Testis (tissue), 3 donors: ENCODE measurements around the gene RPL13A. TPM values are rescaled to one million over a fixed set of nuclear protein-coding genes. Genes with fewer than 3 reads are reported as not detected.
"Not testable (repeated sequence)": the region's sequence is repeated elsewhere in the genome, so short reads cannot be mapped to it uniquely, and the experiment has no call there.

ENCODE experiments used
- DNase-seq: peaks from one replicate; pipeline ENCODE4 v3.0.0-alpha.2; 2019
- H3K27ac ChIP-seq, 2 donors: fragments of 200-600 bp; sonication (generic); one replicate each; pipeline ENCODE4 v1.5.1; 2019
- H3K27me3 ChIP-seq: fragments of 200-600 bp; sonication (generic); one replicate; pipeline ENCODE4 v1.5.1; 2019
- H3K36me3 ChIP-seq: fragments of 200-600 bp; sonication (generic); one replicate; pipeline ENCODE4 v1.5.1; 2017; ENCODE audit warnings: low read depth; ENCODE audit errors: missing control alignments
- H3K4me1 ChIP-seq: fragments of 200-600 bp; sonication (generic); one replicate; pipeline ENCODE4 v1.5.1; 2019
- H3K4me3 ChIP-seq, 2 donors: fragments of 200-600 bp; sonication (generic); one replicate each; pipeline ENCODE4 v1.5.1; 2017 to 2019
- H3K9me3 ChIP-seq: fragments of 200-600 bp; sonication (generic); one replicate; pipeline ENCODE4 v1.5.1; 2017
- CTCF ChIP-seq, 3 experiments: fragments of 450-650 bp in 2 of 3; fragments of 200-600 bp in 1 of 3; sonication (generic) in 1 of 3; IDR thresholded peaks; one replicate each; pipeline ENCODE4 v1.5.1; 2016 to 2019; ENCODE audit warnings: antibody characterized with exemption in 3 of 3, mild to moderate bottlenecking in 2 of 3, moderate library complexity in 1 of 3
- POLR2A ChIP-seq: fragments of 450-650 bp; IDR thresholded peaks from one replicate; pipeline ENCODE4 v1.6.1; 2017; ENCODE audit warnings: antibody characterized with exemption, mild to moderate bottlenecking, moderate library complexity
- WGBS, 2 donors: methylation state at CpG; one replicate each; pipeline ENCODE4 v1.1.5; 2018; 5-methylcytosine and 5-hydroxymethylcytosine counted together
- intact Hi-C: fragments of 100-400 bp; cut with DNase I; formaldehyde crosslinking; loops from one replicate; pipeline ENCODE4 v1.15.1; 2023; ENCODE audit warnings: low total_unique reads
- polyA plus RNA-seq: library from polyadenylated mRNA; stranded (reverse); fragments of 350-450 nt; fragmentation: Illumina TruSeq; extraction: RNeasy Lipid Tissue Mini Kit (QIAGEN cat#74804); gene quantifications from one replicate; pipeline ENCODE4 v1.2.3, GENCODE V29; 2014; ENCODE audit warnings: low read depth, low replicate concordance; ENCODE audit not compliant: insufficient read depth
- total RNA-seq, 2 donors: library from RNA; depleted of rRNA; stranded (reverse); fragments of >200 nt; gene quantifications; one replicate each; pipeline ENCODE4 v1.2.3, GENCODE V29; 2016

The RPL13A gene
- total and polyA plus RNA-seq, 3 donors from 2014 or later, result 1,063 to 1,721 (median 1,193) TPM

GRCh38 chr19:49443366-49444099, 43.9 kb upstream of the RPL13A start:
- no peaks in the 10 kb centered on the region for H3K36me3 ChIP-seq
- DNase-seq, result peak; percentile 98
- peak overlapping the region; percentile 74 to 77 for H3K27ac ChIP-seq
- peak; percentile 71 to 93 (median 80) for TF ChIP-seq CTCF (IDR thresholded peaks at IDR 0.05)
- TF ChIP-seq POLR2A, result no peak
- WGBS, 2 donors, result 0 to 1% methylated on average over 45 to 47 of the region's 47 CpGs
- peaks cover 11% of the 10 kb centered on the region for H3K4me1 ChIP-seq
- peak overlapping the region; percentile 42 to 64 for H3K4me3 ChIP-seq
- intact Hi-C loops, result loop anchor here (10.0 kb wide), 1 partner anchor 49 kb away; no protein-coding TSS in a partner anchor
- no peaks in the 10 kb centered on the region for H3K9me3 ChIP-seq
- H3K27me3 ChIP-seq, result no peaks in the 10 kb centered on the region

- H3K4me1 ChIP-seq, result peaks cover 11% of the 10 kb centered on the region
- not testable (repeated sequence) for H3K36me3 ChIP-seq, H3K27ac ChIP-seq, H3K4me3 ChIP-seq, H3K27me3 ChIP-seq, DNase-seq, H3K9me3 ChIP-seq
- 59 to 76% methylated on average over 5 of the region's 5 CpGs for WGBS, 2 donors
- intact Hi-C loops, result loop anchor here (10.0 kb wide), 1 partner anchor 49 kb away; no protein-coding TSS in a partner anchor
Measured at GRCh38 chr19:49444100-49444700, 43.2 kb upstream of the RPL13A start.

- Histone ChIP-seq H3K4me1 (peaks cover 11% of the 10 kb centered on the region), H3K9me3 (no peaks in the 10 kb centered on the region), H3K27me3 (no peaks in the 10 kb centered on the region), H3K4me3 (no peak overlapping the region), H3K36me3 (no peaks in the 10 kb centered on the region), H3K27ac (no peak overlapping the region)
- WGBS, 2 donors, result 49 to 83% methylated on average over 3 of the region's 3 CpGs
- DNase-seq, result no peak
- TF ChIP-seq CTCF (IDR thresholded peaks at IDR 0.05) (no peak), POLR2A (no peak)
- intact Hi-C loops, result loop anchor here (10.0 kb wide), 1 partner anchor 51 kb away; no protein-coding TSS in a partner anchor
Measured at GRCh38 chr19:49445997-49446396, 41.4 kb upstream of the RPL13A start.

- TF ChIP-seq CTCF (IDR thresholded peaks at IDR 0.05) (no peak), POLR2A (no peak)
- WGBS, 2 donors, result 31 to 59% methylated on average over 15 to 32 of the region's 32 CpGs
- no peaks in the 10 kb centered on the region for H3K4me1 ChIP-seq
- intact Hi-C loops, result loop anchor here (10.0 kb wide), 1 partner anchor 53 kb away; no protein-coding TSS in a partner anchor
- H3K27ac ChIP-seq, result no peak overlapping the region
- H3K36me3 ChIP-seq, result no peaks in the 10 kb centered on the region
- peak overlapping the region in 1 of 2 donors; percentile 30 for H3K4me3 ChIP-seq
- H3K27me3 ChIP-seq, result no peaks in the 10 kb centered on the region
- no peaks in the 10 kb centered on the region for H3K9me3 ChIP-seq
- DNase-seq, result peak; percentile 72
Measured at GRCh38 chr19:49447485-49448431, 39.6 kb upstream of the RPL13A start.

DNA sequence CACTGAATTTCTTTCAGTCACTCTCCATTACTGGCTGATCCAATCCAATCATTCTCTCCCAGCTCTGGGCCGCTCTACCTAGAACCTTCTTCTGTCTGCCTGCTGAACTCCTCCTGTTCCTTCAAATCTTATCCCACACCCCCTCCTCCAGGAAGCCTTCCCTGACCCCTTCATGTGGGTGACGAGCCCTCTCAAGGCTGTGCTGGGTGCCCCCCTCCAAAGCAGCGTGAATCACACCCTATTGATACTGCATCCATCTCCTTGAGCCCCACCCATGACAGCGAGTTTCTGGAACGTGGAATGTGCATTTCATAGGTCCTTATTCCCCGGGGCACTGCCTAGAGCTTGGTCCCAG, 39.0 kb upstream of the RPL13A start:
- no peaks in the 10 kb centered on the region for H3K36me3 ChIP-seq
- no peaks in the 10 kb centered on the region for H3K9me3 ChIP-seq
- H3K27ac ChIP-seq, result no peak overlapping the region
- DNase-seq, result no peak
- no peaks in the 10 kb centered on the region for H3K27me3 ChIP-seq
- H3K4me1 ChIP-seq, result no peaks in the 10 kb centered on the region
- H3K4me3 ChIP-seq, result no peak overlapping the region
- intact Hi-C loops, result loop anchor here (10.0 kb wide), 1 partner anchor 54 kb away; no protein-coding TSS in a partner anchor
- 84 to 94% methylated on average over 6 of the region's 6 CpGs for WGBS, 2 donors
- no peak for TF ChIP-seq POLR2A
- TF ChIP-seq CTCF (IDR thresholded peaks at IDR 0.05), result no peak
